ENCODE data around the gene MRPL28.
"Not testable (repeated sequence)": the region's sequence is repeated elsewhere in the genome, so short reads cannot be mapped to it uniquely, and the experiment has no call there.

MRPL28 gene

GRCh38 chr16:373020-373598, 2.8 kb upstream of the MRPL28 start:
- DNase-seq: no peak

DNA sequence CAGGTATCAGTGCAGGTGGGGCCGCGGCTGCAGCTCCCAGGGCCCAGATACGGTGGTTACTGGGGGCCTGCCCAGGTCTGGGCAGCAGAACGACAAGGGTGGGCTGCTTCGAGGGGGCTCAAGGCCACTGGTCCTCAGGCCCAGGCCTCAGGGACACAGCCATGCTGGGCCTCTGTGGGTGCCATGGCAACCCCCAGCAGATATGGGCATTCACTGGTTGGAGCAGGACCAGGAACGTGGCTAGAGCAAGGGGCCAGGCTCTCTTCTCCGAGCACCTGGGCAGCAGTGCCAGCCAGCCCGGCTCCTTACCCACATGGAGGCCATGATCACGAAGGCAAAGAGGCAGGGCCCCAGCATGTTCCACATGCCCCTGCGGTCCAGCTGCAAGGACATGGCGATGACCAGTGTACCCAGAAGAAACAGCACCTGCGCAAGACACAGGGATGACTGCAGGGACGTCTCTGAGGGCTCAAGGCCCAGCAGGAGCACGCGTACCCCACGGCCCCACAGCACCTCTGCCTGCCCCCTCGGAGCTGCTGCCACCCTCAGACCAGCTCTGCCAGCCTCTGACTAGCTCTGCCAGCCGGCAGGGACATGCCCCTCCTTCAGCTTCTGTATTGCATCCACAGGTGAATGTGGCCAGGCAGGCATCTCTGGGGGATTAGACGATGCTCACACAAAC, 2.1 kb upstream of the MRPL28 start:
- no peak for DNase-seq

- DNase-seq: no peak
These were observed 1.4 kb upstream of the MRPL28 start for GRCh38 chr16:371515-372301.

DNA sequence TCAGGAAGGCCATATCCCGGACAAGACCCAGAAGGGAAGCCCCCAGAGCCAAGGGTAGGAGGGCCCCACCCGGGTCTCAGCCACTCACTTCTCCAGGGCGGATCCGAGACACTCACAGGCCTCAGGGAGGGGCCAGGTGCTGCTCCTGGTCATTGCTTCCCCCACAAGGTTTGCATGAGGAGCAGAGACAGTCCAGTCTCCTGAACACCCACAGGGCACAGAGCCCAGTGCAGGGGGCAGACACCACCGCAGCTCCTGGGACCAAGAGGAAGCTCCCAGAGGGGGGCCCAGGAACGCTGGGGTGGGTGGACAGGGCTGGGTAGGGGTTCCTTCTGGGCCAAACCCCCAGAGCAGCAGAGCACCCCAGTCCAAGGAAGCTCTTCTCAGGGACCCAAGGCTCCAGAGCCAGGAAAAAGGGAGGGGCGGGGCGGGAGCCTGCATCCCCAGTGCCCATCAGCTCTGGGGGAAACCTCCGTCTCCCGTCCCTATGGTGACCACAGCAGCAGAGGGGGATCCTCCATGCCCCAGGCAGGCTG, 709 bp upstream of the MRPL28 start:
- no peak for DNase-seq

DNA sequence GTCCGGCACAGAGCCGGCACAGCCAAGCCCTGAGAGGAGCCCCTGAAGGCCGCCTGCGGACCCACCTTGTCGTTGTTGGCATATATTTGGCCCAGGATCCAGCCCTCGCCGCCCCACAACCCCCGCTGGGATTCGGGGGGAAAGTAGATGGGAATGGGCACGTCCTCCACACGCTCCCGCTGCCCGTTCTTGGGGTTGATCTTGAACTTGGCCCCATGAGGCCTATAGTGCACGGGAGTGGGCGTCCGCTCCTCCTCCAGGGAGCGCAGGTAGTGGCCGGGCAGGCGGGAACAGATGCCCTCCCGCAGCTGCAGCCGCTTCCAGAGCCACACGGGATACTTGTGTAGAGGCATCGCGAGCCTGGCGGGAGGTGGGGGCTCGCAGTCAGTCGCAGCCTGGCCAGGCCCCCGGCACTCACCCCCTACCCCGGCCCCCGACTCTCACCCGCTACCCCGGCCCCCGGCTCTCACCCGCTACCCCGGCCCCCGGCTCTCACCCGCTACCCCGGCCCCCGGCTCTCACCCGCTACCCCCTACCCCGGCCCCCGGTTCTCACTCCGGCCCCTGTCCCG, 387 bp downstream of the MRPL28 start:
- DNase-seq: no peak

DNA sequence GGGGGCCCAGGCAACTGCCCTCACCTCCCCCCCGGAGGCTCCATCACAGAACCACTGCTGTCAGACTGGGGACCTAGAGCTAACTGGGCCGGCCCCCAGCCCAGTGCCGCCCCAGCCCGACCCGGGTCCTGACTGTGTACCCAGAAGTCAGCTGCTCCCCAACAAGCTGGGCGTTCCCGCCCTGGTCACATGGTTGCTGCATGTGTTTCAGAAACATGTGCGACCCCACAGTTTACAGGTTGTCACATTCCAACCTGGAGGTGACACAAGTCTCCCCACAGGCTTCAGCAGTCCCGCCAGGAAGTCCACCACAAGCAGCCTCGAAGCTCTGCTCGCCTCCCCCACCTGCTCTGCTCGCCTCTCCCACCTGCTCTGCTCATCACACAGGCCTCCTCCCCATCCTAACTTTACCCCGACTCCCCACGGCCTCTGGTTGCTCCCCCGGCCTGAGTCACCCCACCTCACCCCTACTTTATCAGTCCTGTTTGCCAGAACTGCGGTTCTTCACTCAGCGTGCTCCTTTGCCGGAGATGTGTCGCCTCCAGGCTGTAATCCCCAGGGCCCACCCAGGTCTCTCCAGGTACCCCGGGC, 968 bp downstream of the MRPL28 start:
- DNase-seq: no peak

GRCh38 chr16:368388-369158, 1.8 kb downstream of the MRPL28 start:
- DNase-seq: no peak

DNA sequence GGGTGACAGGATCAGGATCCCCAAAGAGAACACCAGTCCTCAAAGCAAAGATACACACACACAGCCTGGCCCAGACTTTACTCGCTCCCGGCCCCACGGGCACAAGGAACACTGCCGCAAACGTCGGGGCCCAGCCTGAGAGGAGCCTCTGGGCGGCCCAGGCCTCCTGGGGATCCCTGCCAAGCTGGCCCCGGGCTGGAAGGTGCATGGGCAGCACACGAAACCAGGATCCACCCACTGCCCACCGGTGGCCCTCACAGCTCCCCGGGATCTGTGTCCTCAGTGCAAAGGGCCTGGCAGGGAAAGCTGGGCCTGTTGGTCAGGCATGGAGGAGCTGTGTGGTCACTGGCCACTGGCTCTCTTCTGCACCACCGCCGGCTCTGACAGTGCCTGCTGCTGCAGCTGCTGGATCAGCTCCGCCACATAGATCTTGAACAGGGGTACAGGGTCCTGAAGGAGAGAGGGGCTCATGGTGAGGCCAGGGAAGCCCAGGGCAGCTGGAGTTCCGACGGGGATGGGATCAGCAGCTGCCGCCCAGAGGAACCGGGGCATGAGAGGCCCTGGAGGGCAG, 2.9 kb downstream of the MRPL28 start:
- no peak for DNase-seq

DNA sequence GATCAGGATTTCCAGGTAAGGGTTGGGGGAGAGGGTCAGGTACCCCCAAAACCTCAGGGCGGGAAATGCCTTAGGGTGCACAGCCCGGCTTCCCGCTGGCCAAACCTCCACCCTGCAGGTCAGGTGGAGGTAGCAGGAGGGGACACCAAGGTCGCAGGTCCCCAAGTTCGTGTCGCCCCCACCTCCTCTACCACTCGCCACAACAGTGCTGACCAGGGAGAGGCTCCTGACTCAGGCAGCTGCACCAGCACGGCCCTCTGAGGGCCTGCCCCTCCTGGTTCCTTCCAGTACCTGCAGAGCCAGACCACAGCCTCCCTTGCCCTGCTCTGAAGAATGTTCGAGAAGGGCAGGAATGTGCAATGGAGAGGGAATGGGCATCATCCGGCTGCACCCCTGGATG, 3.9 kb downstream of the MRPL28 start:
- DNase-seq: no peak

DNA sequence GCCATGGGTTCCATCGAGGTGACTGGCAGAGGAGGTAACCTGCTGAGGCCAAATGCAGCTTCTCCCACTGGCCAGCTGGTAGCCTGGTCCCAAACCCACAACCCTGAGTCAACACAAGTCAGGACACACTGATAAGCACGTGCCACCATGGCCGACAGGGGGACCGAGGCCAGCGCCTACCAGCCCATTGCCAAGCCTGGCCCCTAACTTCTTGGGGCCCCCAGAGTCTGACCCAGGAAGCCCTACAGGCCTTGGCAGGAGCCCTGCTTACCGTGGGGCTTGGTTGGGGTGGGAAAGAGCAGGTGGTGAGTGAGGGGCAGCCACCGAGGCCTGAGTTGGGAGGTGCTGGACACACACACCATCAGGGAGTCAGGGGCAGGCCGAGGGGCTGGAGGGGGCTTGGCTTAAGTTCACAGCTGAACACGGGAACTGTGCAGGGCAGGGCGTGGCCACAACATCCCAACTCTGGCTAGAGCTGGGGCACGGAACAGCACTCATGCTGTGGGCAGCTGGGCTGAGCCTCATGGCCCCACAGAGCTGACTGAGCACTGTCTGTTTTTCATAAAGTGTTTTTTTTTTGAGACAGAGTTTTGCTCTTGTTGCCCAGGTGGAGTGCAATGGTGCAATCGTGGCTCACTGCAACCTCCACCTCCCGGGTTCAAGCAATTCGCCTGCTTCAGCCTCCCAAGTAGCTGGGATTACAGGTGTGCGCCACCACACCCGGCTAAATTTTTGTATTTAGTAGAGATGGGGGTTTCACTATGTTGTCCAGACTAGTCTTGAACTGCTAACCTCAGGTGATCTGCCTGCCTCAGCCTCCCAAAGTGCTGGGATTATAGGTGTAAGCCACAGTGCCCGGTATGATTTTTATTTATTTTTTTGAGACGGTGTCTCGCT, 5.5 kb downstream of the MRPL28 start:
- no peak for DNase-seq

GRCh38 chr16:363766-364490, 6.4 kb downstream of the MRPL28 start:
- no peak for DNase-seq

DNA sequence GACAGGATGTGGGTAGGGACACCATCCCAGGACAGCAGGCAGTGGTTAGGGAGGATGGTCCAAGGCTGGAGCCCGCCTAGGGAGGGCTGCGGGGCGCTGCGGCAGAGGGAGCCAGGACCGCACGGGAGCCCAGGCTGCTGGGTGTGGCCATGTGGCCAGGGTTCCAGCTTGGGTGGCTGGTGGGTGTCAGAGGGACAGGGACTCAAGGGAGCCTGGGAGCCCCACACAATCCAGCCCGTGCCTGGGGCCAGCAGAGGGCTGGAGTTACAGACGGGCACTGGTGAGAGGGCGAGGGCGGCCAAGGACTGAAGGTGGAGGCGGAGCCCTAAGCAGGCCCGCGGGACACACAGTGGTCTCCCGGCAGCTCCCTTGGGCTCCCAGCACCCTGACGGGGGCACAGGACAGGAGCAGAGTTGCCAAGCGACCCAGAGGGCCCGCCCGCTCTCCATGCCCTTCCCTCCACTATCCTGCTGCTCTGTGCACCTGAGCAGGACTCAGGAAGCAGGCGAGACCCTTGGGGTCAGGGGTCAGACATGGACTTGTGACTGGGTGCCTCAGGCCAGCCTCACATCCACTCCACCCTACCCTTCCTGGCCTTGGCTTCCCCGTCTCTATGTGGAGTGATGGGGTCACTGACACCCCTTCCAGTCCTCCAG, 7.1 kb downstream of the MRPL28 start:
- DNase-seq: no peak

GRCh38 chr16:362702-362999, 7.7 kb downstream of the MRPL28 start:
- not testable (repeated sequence) for DNase-seq

- peak; percentile 63 for DNase-seq
These were observed 8.3 kb downstream of the MRPL28 start for GRCh38 chr16:361872-362701.

DNA sequence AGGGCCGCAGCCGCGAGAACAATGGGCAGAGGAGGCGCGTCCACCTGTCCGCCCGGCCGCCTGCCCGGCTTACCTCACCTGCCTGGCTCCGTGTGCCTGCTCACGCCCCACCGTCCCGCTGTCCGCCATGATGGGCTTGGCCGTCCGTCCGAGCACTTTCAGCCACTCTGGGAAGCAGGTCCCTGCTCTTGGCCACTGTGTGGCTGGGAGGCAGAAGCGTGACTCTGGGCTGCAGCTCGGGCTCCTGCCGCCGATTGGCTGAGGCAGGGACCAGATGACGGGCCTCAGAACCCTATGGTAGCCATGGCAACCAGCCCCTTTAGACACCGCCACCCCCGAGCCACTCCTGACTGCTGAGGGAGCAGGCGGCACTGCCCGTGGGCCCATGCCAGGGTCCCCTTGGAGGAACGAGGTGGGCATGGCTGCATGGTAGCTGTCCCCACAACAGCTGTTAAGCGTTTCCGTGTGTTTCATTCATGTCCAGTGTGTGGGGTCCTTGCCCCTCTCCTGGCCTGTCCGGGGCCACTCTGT, 8.9 kb downstream of the MRPL28 start:
- DNase-seq: no peak

DNA sequence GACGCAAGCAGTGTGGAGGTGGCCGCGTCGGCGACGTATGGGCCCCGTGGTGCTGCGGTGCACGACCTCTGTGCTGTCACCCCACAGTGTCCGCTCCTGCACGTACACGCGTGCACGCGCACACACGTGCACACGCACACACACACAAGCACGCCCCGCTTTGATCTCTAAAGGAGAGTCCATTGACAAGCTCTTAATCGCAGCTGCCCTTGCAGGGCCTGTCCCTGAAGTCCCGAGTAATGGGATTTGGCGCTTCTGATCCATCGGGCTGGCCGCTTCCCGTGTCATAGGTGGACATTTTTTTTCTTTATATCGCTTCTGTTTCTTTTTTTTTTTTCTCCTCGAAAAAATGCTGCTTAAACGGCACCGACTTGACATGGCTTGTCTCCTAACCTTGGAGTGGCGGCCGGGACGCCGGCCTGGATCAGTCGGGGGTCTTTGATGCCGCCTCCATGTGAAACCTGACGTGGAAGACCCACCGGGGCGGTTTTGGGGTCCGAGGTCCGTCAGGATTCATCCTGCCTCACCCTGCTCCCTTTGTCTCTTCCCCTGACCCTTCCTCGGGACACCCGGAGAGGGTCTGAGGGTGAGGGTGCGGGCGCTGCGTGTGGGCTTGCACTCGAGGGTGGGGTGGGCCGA, 9.5 kb downstream of the MRPL28 start:
- DNase-seq: no peak

GRCh38 chr16:359871-360697, 10.3 kb downstream of the MRPL28 start:
- no peak for DNase-seq

Data from stimulated activated naive CD4-positive, alpha-beta T cell treated with Interleukin-2 at 50 U/mL for 16 hours (primary cell).